HL-60 (cell line): ENCODE measurements around the gene MATR3.

Experiments
- GABPA ChIP-seq: IDR thresholded peaks from 2 replicates; pipeline ENCODE4 v1.6.1; 2012; ENCODE audit warnings: low read depth
- POLR2AphosphoS5 ChIP-seq: IDR thresholded peaks from 2 replicates; pipeline ENCODE4 v1.6.1; 2012; ENCODE audit warnings: low read depth
- REST ChIP-seq: IDR thresholded peaks from 2 replicates; pipeline ENCODE4 v1.6.1; 2012; ENCODE audit warnings: low read depth; ENCODE audit not compliant: insufficient replicate concordance
- SPI1 ChIP-seq: IDR thresholded peaks from 2 replicates; pipeline ENCODE4 v1.6.1; 2012; ENCODE audit warnings: low read depth, mild to moderate bottlenecking, borderline replicate concordance
- TF ChIP-seq, protein P1 (sequence below): IDR thresholded peaks from one replicate; pipeline ENCODE4 v1.5.1; 2011; ENCODE audit warnings: low read length, control low read depth, inconsistent platforms; ENCODE audit not compliant: insufficient read depth

GRCh38 chr5:139379626-139380449, 86.3 kb downstream of the MATR3 start:
- TF ChIP-seq GABPA (no peak), REST (no peak), POLR2AphosphoS5 (no peak), SPI1 (no peak)
- TF ChIP-seq, protein P1, sequence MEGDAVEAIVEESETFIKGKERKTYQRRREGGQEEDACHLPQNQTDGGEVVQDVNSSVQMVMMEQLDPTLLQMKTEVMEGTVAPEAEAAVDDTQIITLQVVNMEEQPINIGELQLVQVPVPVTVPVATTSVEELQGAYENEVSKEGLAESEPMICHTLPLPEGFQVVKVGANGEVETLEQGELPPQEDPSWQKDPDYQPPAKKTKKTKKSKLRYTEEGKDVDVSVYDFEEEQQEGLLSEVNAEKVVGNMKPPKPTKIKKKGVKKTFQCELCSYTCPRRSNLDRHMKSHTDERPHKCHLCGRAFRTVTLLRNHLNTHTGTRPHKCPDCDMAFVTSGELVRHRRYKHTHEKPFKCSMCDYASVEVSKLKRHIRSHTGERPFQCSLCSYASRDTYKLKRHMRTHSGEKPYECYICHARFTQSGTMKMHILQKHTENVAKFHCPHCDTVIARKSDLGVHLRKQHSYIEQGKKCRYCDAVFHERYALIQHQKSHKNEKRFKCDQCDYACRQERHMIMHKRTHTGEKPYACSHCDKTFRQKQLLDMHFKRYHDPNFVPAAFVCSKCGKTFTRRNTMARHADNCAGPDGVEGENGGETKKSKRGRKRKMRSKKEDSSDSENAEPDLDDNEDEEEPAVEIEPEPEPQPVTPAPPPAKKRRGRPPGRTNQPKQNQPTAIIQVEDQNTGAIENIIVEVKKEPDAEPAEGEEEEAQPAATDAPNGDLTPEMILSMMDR, result no peak
